Hematopoietic multipotent progenitor cell (in vitro differentiated cells): Measurements from ENCODE around the gene PRKCE. TPM values are rescaled to one million over a fixed set of nuclear protein-coding genes. Genes with fewer than 3 reads are reported as not detected.

Experiments used
- DNase-seq, 3 donors: peaks; one replicate each; pipeline ENCODE4 v3.0.0-alpha.2; 2011 to 2015; ENCODE audit warnings: low read depth in 2 of 3, low spot score in 2 of 3
- total RNA-seq: library from RNA; depleted of rRNA; stranded (reverse); fragments of >200 nt; gene quantifications from one replicate; pipeline ENCODE4 v1.2.3, GENCODE V29; 2012

Gene PRKCE
- total RNA-seq, 1 donor, result 11.8 TPM

- DNase-seq, result no peak
Measured at GRCh38 chr2:46051085-46051484, 399.6 kb downstream of the PRKCE start.

- DNase-seq, result peak in 1 of 3 donors; percentile 49
Measured at GRCh38 chr2:46053564-46053963, 402.1 kb downstream of the PRKCE start.

GRCh38 chr2:46056541-46056940, 405.1 kb downstream of the PRKCE start:
- no peak for DNase-seq

- DNase-seq, result no peak
Measured at GRCh38 chr2:46058140-46058539, 406.7 kb downstream of the PRKCE start.

GRCh38 chr2:46062637-46063412, 411.4 kb downstream of the PRKCE start:
- DNase-seq, result peak; percentile 24 to 86 (median 62)

GRCh38 chr2:46064396-46064795, 412.9 kb downstream of the PRKCE start:
- no peak for DNase-seq

GRCh38 chr2:46065152-46065551, 413.7 kb downstream of the PRKCE start:
- no peak for DNase-seq

GRCh38 chr2:46066116-46066515, 414.6 kb downstream of the PRKCE start:
- DNase-seq, result no peak

GRCh38 chr2:46066601-46067000, 415.1 kb downstream of the PRKCE start:
- no peak for DNase-seq

GRCh38 chr2:46067062-46067461, 415.6 kb downstream of the PRKCE start:
- no peak for DNase-seq

- DNase-seq, result no peak
Measured at GRCh38 chr2:46067501-46068305, 416.2 kb downstream of the PRKCE start.

- DNase-seq, result no peak
Measured at GRCh38 chr2:46068636-46069035, 417.2 kb downstream of the PRKCE start.

- no peak for DNase-seq
Measured at GRCh38 chr2:46071074-46071473, 419.6 kb downstream of the PRKCE start.

- no peak for DNase-seq
Measured at GRCh38 chr2:46072101-46072820, 420.8 kb downstream of the PRKCE start.

- no peak for DNase-seq
Measured at GRCh38 chr2:46073540-46074046, 422.1 kb downstream of the PRKCE start.

- no peak for DNase-seq
Measured at GRCh38 chr2:46074501-46074900, 423.0 kb downstream of the PRKCE start.

GRCh38 chr2:46075848-46076247, 424.4 kb downstream of the PRKCE start:
- no peak for DNase-seq

GRCh38 chr2:46076251-46076650, 424.8 kb downstream of the PRKCE start:
- no peak for DNase-seq

GRCh38 chr2:46076875-46077274, 425.4 kb downstream of the PRKCE start:
- no peak for DNase-seq

GRCh38 chr2:46077522-46078107, 426.1 kb downstream of the PRKCE start:
- no peak for DNase-seq
